IPS-NIHi7 (cell line): Measurements from ENCODE around the gene HERC3.

ENCODE experiments used
- DNase-seq: peaks from one replicate; pipeline ENCODE4 v3.0.0; 2012; ENCODE audit warnings: mixed read lengths; ENCODE audit errors: extremely low spot score

HERC3 gene

DNA sequence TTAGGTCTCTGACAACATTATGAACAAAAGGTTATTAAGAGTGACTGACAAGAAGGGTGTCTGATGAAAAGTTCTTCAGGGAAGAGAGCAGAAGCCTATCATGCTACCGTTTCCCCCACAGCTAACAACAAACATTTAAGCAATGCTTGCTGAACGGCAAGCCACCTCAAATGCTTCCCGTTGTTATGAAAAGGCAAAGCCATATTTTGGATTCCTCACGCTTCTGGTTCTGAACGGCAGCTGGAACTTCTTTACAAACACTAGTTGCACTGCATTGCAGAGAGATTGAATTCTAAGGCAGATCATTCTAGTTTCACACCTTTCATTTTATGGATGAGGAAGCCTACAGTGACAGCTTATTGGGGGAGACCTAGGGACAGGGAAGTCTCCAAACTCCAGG is 153.9 kb downstream of the HERC3 start:
- DNase-seq = no peak

DNA sequence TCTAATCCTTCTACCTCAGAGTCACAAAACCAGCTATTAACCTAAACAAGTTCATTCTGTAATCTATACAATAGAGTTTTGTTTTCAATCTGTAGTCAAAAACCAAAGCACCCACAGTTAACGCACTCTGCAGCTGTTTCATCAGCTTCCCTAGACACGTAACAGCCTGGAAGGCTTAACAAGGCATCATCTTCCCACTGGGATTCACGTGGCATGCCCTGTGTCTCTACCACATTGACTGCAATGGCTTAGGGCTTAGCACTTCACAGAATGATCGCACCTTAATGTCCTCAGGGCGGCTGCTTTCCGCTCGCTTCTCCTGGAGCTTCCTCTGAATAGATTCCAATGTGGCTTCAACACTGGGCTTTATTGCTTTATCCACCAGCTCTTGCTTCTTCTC is 155.1 kb downstream of the HERC3 start:
- DNase-seq = no peak

DNA sequence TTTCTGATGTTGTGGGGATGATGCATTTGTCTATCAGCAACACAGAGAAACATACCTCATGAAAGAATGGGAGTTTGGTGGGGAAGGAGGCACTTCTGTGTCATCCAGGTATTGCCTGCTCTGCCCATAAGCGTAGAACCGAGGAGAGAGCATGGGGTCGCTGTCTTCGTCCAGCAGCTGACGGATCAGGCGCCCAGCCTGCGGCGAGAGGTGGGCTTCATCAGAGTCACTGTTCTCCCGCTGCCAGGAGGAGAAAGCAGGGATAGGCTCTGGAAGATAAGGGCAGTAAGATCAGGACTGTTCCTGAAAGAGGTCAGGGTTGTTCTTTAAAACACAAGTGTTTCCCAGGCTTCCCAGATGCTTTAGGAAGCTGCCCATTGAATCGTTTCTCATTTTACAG is 158.1 kb downstream of the HERC3 start:
- no peak for DNase-seq

DNA sequence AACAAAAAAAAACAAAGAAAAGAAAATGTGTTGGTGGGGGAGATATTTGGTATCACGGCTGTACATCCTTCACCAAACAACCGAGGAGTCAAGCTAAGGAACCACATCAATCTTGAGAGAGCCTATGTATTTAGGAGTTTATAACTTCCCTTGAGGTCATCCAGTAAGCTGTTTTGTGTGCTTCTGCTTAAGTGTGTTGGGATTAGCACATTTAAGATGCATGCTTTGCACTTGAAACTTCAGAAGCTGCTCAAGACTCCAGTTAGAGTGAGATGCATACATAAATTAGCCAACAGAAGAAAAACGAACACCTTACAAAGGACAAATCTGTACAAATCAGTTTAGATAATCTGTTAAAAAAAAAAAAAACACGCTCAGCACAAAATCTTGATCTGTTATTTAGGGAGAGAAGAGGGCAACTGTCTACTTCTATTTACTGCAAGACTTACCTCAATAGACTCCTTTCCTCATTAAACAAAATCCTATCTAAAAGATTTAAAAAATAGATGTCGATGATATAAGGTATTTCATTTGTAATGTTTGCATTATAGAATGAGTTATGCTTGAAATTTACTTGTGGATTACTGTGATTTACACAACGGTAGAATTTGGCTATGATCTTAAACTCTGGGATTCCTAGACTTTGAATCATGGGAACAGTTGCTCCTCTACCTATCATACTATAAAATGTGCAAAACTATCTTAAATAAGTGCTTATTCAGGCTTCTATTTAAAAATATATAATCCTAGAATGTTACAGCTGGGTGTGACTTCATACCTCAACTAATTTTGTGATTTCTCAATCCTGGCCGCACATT is 159.2 kb downstream of the HERC3 start:
- DNase-seq = no peak

DNA sequence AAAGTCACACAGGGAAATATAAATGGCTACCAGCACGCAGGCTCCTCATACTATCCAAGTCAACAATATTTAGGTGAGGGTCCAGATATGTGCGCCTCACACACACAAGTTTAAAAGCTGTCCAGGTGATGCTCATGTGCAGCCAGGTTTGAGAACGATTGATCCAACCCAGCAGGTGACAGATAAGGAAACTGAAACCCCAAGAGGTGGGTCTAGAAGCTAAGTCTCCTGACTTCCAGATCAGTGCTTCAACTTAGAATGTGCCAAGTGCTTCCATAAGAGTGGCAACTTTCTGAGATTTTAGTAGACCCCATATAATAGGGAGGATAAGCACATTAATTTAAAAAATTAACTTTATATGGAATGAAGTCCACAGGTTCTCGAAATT is 159.8 kb downstream of the HERC3 start:
- DNase-seq = no peak

DNA sequence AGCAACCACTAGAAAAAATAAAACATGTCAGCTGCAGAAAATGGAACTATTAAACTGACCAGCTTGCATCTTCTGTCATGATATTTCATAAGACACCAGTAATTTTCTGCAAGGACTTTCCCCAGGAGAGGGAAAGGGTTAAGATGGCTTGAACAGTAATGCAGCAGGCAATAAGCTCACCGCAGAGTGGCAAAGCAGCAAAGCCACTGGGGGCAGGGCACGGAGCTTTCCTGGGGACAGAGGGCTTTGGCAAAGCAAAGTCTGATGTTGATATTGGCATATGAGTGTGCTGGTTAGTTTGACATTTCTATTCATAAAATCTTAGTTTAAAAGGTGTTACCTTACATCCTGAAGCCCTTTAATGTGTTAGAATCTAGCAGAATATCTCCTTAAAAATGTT is 160.5 kb downstream of the HERC3 start:
- DNase-seq = no peak

DNA sequence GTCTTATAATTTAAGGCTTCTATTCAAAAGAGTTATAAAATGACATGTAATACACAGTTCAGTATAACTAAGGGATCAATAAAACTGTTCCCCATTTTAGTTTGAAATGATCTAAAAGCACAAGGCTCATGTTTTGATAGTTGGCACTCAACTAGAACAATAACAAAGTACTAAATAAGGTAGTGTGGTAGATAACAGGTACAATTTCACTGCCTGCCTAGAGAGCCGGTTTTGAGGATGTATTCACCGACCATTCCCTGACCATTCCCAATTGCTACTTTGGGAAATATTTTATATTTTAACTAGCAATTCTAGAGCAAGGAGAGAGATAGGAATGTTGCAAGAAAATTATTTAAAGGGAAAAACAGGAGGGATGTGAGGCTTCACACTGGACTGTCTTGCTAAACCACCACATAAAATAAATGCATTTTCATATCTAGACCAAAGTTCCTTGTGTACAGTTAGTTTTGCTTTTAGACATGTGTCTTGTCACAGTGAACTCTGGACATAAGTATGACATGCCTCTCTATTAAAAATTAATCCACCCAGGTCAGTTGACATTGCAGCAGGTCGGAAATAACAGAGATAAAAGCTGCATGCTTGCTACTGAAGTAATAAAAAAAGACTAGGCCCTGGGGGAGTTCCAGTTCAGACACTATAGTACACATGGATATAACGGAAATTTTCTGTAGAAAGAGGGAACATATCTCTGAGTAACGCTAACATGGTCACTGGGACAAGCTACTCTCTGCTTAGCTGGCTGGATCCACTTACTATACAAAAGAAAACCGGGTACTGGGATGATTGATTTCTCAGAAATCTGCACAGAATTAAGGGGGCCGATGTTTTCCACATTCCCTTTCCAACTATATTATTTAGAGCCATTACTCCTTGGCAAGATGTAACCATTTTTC is 161.6 kb downstream of the HERC3 start:
- no peak for DNase-seq

DNA sequence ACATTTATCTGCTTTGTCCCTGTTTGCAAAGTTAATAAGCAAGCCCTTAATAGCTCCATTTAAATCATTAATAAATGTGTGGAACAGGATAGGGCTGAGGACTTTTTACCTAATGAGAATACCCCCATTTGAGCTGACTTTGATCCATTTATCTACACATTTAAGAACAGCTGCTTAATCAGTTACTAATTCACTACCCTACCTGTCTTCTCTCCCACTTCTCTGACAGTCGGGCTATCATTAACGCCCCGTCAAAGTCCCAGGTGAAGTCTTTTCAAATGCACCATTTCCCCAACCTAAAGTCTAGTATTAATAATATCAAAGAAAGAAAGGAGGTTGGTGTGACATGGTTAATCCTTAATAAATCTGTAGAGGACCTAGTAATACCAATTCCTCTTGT is 162.5 kb downstream of the HERC3 start:
- DNase-seq = no peak

DNA sequence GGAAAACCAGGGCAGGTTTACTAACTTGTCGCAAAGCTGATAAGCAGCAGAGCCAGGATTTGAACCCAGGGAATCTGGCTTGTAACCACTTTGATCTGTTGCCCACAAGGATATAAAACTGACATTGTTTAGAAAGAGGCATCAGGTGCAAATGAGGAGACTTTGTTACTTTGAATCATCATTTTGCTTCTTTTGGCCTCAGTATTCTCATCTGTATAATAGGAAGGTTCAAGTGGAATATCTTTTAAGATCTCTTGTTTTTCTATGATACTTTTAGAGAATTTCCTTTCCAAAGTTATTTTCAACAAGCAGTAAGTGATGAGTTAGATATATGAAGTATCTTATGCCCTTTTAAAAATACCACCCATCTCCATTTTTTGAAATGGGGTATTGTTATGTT is 163.2 kb downstream of the HERC3 start:
- no peak for DNase-seq

DNA sequence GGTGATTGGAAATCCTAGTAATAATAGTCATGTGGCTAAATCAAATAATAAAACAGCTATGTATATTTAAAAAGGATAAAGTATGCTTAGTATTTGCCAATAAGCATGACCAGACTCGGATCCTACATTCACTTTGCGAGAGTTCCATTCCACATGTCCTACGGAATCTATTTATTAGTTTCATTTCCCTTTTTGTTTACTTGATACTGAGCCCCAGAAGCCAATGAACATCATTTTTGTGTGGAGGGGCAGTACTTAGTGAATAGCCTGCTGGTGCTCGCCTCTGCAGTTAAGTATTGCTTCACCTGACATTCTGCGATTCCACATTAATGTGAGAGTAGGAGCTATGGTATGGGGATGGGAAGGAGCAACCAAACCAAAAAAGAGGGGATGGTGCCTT is 163.9 kb downstream of the HERC3 start:
- DNase-seq = no peak

DNA sequence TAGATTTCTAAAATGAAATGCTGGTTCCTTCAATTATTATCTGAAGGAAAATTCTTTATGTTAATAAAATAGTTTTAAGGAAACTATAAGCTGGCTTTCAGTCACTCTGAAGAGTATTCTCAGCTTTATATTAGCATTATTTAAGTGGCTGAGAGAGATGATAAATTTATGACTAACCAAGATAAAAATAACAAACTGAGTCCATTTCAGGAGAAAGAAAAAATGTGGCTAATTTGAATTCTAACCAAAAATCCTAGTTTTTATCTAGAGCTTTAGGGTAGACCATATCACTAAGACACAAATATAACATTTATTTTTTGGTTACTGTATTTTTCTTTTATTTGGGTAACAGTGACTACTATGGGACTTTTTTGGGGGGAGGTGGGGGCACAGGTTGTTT is 164.8 kb downstream of the HERC3 start:
- DNase-seq = no peak

DNA sequence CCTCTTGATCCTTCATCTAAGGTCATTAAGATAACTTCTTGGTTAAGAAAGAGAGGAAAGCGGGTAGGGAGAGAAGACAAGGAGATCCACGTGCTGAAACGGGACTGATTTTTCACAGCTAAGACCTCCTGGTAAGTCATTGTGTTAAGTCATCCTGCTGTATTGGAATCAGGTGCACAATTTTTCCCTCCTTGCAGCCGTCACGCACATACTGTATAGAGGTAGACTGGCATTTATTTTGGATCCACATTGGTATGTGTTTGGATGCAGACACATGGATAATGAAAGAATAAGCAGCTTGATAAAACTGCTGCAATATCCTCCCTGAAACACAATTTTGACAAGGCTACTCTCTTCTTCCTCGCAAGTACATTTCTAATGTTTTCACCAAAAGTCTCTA is 165.5 kb downstream of the HERC3 start:
- DNase-seq = no peak
